Measurements from ENCODE around the gene SLC66A2. TPM values are rescaled to one million over a fixed set of nuclear protein-coding genes. Genes with fewer than 3 reads are reported as not detected.
A peak's percentile ranks its signal among the peaks of the same experiment; 100 is the strongest.

SLC66A2 gene
- total and polyA plus RNA-seq, 2 of the 13 experiments (the other 11 are each of a cell fraction or from before 2014, with no cell fraction given) = 33.5 to 41.9 TPM

GRCh38 chr18:79965119-79965902, 13.9 kb upstream of the SLC66A2 start:
- Histone ChIP-seq H4K20me1 (ENCODE audit: insufficient read depth, low read length) (peaks cover 6% of the 10 kb centered on the region), H3K4me1 (ENCODE audit: insufficient read depth, low read length) (peaks cover 65% of the 10 kb centered on the region), H3K27me3 (ENCODE audit: control insufficient read depth in 1 of 2, insufficient read depth in 2 of 2, low read length in 2 of 2) (no peaks in the 10 kb centered on the region), H3K4me3 (replicated peaks in 1 of 3; ENCODE audit: insufficient read depth in 1 of 3, low read depth in 2 of 3, low read length in 3 of 3) (peak overlapping the region; percentile 78 to 86 (median 85)), H3K9me3 (ENCODE audit: low read length) (no peaks in the 10 kb centered on the region), H3K79me2 (ENCODE audit: insufficient read depth, low read length) (peaks cover 15% of the 10 kb centered on the region), H3K36me3 (replicated peaks in 1 of 2; ENCODE audit: control insufficient read depth in 1 of 2, insufficient read depth in 2 of 2, low read length in 2 of 2) (peaks cover 8 to 12% of the 10 kb centered on the region in 2 experiments; a peak in 4 of 5 replicates), H2AFZ (ENCODE audit: low read length) (no peak overlapping the region), H3K4me2 (ENCODE audit: low read depth, low read length) (peak overlapping the region; percentile 97), H3K27ac (ENCODE audit: extremely low read length, insufficient read depth, low read length) (peak overlapping the region; percentile 91), H3K9ac (ENCODE audit: insufficient read depth, low read depth, low read length) (peak overlapping the region; percentile 97)
- peak; percentile 79 for DNase-seq (ENCODE audit: low spot score)
- ChIA-PET CTCF (ENCODE audit: low intra/inter-chr PET ratio, low total read pairs) (interaction anchor here (2.3 kb wide), 1 partner anchor 31 kb away, joined by 23 read pairs; no protein-coding TSS in a partner anchor), POLR2A (interaction anchor here (0.7 to 3.1 kb wide), 10 partner anchors 8 to 175 kb away, joined by 3 to 26 read pairs (median 4); partner anchors contain the start of genes ADNP2, RBFA, SLC66A2 and TXNL4A)
- BruUV-seq (replicated peaks) = TSS peak; percentile 76
- in situ Hi-C loops (cut with HindIII; ENCODE audit: extremely low pct_ligation_motif_present, low pct_unique_long_range_greater_than_20kb) (no loop called here), intact Hi-C loops (cut with micrococcal nuclease; ENCODE audit: unreplicated experiment) (no loop called here)
- 13% methylated on average over 10 of the region's 24 CpGs for WGBS (ENCODE audit: low lambda C conversion rate)
- peak; percentile 63 for ATAC-seq
- FAIRE-seq = peak; percentile 32
- peak; percentile 72 for TF ChIP-seq ELF1 (CRISPR knock-in tag; IDR thresholded peaks at IDR 0.05)
- TF ChIP-seq PRDM4 (CRISPR knock-in tag; IDR thresholded peaks at IDR 0.05; ENCODE audit: borderline replicate concordance) = no peak
- TF ChIP-seq MATR3 (CRISPR knock-in tag; IDR thresholded peaks at IDR 0.05) = no peak
- TF ChIP-seq ZSCAN5A (CRISPR knock-in tag; IDR thresholded peaks at IDR 0.05; ENCODE audit: borderline replicate concordance) = 0 out of 2 replicates have a peak, but pooled peaks have one; percentile 13
- TF ChIP-seq TFDP1 (CRISPR knock-in tag; IDR thresholded peaks at IDR 0.05; ENCODE audit: borderline replicate concordance) = peak; percentile 93
- 0 out of 2 replicates have a peak, but pooled peaks have one; percentile 20 for TF ChIP-seq ZNF232 (CRISPR knock-in tag; IDR thresholded peaks at IDR 0.05; ENCODE audit: borderline replicate concordance)
- 0 out of 2 replicates have a peak, but pooled peaks have one; percentile 29 for TF ChIP-seq EED (CRISPR knock-in tag; IDR thresholded peaks at IDR 0.05)
- peak; percentile 18; the same call in 1 of the 2 replicates for TF ChIP-seq CREM (IDR thresholded peaks at IDR 0.05)
- no peak for TF ChIP-seq CREM (CRISPR knock-in tag; IDR thresholded peaks at IDR 0.05)
- TF ChIP-seq, protein P1, sequence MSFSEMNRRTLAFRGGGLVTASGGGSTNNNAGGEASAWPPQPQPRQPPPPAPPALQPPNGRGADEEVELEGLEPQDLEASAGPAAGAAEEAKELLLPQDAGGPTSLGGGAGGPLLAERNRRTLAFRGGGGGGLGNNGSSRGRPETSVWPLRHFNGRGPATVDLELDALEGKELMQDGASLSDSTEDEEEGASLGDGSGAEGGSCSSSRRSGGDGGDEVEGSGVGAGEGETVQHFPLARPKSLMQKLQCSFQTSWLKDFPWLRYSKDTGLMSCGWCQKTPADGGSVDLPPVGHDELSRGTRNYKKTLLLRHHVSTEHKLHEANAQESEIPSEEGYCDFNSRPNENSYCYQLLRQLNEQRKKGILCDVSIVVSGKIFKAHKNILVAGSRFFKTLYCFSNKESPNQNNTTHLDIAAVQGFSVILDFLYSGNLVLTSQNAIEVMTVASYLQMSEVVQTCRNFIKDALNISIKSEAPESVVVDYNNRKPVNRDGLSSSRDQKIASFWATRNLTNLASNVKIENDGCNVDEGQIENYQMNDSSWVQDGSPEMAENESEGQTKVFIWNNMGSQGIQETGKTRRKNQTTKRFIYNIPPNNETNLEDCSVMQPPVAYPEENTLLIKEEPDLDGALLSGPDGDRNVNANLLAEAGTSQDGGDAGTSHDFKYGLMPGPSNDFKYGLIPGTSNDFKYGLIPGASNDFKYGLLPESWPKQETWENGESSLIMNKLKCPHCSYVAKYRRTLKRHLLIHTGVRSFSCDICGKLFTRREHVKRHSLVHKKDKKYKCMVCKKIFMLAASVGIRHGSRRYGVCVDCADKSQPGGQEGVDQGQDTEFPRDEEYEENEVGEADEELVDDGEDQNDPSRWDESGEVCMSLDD (CRISPR knock-in tag; IDR thresholded peaks at IDR 0.05; ENCODE audit: borderline replicate concordance) = peak; percentile 85; the same call in 1 of the 2 replicates
- peak; percentile 49; the same call in 1 of the 2 replicates for TF ChIP-seq MED1 (CRISPR knock-in tag; IDR thresholded peaks at IDR 0.05)
